GM19351 (cell line): ENCODE data around the gene P3H2.
A peak's percentile ranks its signal among the peaks of the same experiment; 100 is the strongest.
"Not testable (repeated sequence)": the region's sequence is repeated elsewhere in the genome, so short reads cannot be mapped to it uniquely, and the experiment has no call there.

Source experiments
- ATAC-seq: cut with Tn5 transposase; IDR thresholded peaks from one replicate; pipeline ENCODE4 v1.9.1; 2021; ENCODE audit warnings: mild to moderate bottlenecking, moderate library complexity; ENCODE audit not compliant: unreplicated experiment

Gene P3H2

DNA sequence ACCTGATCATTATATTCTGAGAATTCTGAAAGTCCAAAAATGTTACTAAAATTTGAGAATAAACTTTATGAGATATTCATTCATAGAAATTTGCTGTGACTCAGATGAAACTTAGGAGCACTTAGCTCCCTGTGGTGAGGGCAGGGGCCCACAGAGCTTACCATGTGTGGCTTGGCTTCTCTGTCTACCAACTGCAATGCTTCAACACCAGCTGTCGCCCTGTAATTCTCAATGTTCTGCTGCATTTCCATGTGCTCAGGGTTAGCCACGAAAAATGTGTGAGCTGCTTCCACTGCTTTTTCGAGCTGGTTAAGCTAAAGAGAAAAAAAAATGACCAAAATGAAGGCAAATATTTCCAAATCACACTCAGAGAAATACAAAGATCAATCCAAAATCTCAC lies 125.6 kb downstream of the P3H2 start:
- no peak for ATAC-seq

DNA sequence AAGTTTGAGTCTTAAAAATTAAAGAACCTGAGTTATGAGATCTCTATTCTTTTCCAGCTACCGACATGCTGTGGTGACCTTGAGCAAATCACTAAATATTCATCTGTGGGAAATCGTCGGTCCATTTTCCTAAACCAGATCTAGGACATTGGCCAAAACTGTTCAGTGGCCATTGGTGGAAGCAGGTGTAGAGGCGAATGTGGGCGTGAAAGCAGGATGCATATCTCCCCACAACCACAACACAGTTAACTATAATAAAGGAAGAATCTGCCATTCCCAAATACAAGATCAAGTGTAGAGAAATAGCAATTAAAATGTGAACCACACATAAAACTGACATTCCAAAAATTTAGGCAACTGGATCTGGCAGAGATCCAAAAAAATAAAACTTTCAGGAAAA lies 129.9 kb downstream of the P3H2 start:
- ATAC-seq = no peak

DNA sequence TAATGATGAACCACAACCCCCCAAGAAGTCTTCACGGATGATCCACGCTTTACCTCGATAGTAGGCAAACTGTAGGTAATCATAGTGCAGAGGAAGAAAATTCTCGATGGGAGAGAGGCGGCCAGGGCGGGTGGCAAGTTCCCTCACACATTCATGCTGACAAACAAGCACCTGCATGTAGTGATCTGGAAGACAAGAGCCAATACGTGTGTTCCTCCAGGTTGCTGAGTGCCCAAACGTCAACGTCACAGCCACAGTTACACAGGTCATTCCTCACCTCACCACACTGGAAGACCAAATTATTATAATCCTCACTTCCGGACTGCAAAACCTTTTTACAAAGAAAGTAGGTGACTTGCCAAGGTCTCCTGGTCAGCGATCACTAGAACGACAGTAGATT lies 131.8 kb downstream of the P3H2 start:
- ATAC-seq = no peak

DNA sequence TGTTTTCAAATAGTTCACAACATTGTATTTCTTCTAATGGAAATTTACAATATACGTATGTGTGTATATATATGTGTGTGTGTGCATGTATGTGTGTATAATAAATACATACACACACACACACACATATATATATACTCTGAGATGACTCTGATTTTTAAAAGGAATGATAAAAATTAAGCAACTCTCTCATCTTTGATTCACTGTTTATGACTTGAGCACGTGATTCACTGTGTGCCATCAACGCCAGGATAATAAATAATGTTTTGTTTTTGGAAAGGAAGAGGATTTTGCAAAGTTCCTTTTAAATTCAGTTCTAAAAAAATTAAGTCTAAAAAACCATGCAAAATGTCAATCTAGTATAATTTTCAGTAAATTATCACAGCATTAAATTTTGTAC lies 132.4 kb downstream of the P3H2 start:
- ATAC-seq = no peak

DNA sequence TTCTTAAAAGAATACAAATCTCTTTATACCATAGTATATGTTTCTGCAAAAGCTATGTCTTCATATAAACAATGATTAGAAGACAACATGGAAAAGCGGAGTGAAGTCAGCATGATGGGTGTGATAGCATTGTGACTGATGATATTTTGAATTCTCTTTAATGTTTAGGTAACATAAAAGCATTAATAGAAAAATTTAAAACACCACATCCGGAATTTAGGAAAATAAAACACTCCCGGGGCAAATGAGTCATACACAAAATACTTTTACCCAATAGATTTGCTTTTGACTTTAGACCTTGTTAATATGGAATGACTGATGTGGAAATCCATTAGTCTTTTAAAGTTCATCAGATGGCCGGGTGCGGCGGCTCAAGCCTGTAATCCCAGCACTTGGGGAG lies 134.7 kb downstream of the P3H2 start:
- ATAC-seq = no peak

DNA sequence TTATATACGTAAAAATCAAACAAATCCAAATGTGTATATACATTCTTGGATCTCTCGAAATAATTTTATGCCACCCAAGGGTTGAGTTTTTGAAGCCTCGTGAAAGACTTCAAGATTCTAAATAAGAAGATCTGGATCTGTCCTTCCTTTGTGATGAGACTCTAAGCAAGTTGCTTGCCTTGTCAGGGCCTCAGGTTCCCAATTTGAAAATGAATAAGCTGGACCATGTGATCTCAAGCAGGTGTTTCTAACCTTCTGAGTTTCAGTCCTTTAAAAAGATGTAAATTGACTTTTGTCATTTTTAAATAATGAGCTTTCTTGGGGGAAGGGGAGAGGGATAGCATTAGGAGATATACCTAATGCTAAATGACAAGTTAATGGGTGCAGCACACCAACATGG lies 137.1 kb downstream of the P3H2 start:
- no peak for ATAC-seq

DNA sequence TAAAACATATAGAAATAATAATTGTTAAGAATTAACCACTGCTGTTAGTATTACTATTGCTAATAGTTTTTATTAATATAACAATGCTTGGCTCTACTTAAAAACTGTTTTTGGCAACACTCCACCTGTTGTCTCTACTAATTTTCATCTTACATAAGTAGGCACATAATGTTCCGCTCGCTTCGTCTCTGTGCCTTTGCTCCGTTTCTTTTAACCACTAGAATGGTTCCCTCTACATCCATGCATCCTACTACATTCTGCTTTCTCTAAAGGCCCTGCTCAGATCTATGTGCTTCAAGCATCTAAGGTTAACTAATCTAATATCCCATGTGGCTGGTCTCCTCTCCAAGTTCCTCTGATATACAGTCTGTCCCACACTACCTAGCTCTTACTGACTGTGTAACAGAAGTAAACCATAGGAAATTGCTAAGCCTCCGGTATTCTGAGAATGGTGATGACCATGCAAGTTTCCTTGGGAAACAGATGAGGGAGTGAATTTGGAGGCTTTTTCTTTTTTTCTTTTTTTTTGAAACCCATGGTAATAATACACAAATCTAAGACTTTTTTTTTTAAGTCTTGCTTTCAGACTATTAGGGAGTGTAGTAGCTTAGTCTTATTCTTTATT lies 138.3 kb downstream of the P3H2 start:
- no peak for ATAC-seq

DNA sequence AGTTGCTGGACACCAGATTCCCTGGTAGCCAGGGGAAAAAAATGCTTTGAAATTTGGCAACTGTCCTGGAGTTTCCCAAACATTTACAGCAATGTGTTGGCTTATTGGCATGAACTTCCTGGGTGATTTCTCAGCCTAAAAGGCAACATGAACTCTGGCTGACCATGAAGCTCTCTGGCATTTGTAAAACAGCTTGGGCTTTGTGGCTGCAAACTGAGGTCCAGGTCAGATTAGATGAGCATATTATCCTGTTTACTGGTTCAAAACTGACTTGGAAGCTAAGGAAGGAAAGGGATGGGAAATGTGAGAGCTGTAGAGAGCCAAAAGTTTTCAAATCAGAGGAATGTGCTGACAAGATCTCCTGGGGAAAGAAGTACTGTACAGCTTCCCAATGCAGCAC lies 139.0 kb downstream of the P3H2 start:
- no peak for ATAC-seq

DNA sequence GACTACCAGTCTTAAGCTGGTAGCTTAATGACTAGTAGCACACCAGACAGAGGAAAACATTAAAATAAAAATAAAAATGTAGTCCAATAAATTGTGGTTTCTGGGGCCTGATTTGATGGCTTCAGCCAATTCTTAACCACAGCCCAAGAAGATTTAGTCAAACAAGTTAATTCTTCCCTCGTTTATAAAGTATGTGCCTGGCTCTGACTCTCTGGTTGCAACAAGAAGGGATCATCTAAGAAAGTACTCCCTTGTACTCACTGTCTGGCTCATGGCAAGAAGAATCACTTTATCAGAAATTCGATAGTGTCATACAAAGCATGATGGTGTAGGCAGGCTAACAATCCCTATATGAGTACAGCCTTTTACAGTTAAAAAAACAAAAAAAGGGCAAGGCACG lies 141.9 kb downstream of the P3H2 start:
- ATAC-seq = no peak

DNA sequence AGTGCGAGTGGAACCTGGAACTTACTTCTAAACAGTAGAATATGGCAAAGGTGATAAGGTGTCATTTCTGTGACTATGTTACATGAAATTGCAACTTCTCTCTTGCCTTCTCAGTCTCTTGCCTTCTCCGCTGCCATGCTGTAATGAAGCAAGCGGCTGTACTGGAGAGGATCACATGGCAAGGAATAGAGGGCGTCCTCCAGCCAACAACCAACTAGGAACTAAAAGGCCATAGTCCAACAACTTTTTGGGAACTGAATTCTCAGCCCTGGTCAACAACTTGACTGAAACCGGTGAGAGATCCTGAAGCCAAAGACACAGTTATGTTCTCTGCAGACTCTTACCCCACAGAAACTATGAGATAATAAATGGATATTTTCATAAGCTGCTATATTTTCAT lies 143.5 kb downstream of the P3H2 start:
- ATAC-seq = no peak

DNA sequence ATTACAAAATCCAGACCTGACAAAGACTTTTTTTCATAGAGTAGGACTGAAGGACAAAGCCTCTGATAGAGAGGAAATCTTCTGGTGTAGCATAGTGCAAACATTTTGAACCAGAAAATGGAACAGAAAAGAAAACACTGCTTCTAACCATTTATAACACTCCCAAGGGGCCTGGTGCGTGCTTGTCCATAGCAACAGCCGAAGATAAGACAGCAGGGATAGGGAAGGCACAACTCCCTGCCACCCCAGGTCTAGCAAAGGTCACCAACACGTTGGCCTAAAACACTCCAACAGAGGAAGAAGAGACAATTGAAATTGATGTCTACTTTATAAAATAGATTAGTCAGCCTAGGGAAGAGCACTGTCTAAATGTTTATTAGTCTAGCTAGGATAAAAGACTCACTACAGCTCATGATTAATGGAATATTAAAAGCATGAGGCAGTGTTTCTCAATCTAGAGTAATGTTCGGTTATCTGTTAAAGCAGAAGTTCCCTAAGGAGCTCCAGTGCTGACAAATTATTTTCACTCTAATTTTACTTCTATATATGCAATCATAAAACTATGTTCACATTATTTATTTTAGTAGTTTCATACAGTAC lies 145.2 kb downstream of the P3H2 start:
- ATAC-seq = no peak

DNA sequence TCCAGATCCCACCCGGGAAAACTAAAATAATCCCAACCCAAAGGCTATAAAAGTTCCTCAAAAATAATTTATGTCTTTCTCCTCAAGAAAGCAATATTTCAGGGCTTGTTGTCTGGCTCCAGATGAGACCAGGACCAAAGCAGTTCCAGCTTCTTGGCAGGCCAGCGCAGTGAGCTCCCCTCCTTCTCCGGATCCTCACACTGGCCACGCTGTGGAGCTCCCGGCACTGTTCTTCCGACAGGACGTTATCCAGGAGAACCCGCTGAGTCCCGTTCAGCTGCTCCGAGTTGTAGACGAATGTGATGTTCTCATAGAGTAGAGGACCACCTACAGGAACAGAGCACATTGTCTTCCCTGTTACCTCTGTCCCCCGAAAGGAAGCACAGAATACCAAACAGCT lies 146.3 kb downstream of the P3H2 start:
- no peak for ATAC-seq

DNA sequence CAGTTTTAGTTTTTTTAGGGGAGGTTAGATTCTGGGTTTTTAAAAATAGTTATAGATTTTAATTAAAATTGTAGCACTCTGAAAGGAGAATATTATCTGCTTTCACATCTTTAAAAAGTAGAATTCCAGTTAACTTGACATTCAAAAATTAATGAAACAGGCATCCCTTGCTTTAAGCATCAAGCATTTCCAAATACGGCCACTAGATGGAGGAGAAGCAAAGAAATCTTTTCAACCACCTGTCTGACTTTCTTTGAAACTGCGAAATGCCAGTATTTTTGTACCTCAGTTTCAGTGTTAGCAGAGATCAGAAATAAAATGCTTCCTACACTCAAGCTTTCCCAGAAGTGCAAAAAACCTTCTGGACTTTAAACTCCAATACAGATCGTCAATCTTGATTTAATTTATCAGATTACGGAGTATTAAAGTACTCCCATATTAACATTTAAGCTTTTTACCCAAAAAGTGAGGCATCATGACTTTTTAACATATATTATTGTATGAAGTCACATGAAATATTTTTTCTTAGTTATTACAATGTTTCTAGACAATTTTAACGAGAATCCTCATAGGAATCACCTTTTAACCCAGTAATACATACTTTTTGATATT lies 153.3 kb downstream of the P3H2 start:
- peak; percentile 76 for ATAC-seq

DNA sequence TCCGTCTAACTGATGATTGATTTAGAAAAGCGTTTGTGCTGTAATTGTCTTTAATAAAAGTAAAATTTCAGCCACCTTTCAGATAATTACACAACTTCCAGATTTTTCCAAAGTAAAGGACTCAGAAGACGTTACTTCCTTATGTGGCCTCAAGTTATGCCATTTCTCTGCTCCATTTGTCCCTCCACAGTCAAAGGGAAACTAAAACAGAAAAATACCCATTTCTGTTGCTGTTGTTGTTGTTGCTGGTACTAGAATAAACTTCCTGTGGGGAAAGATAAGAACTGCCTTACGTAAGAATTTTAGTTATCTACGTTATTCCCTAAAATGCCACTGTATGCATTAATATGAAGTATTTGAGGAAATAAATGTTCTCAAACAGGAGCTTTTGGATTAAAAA lies 153.9 kb downstream of the P3H2 start:
- no peak for ATAC-seq

DNA sequence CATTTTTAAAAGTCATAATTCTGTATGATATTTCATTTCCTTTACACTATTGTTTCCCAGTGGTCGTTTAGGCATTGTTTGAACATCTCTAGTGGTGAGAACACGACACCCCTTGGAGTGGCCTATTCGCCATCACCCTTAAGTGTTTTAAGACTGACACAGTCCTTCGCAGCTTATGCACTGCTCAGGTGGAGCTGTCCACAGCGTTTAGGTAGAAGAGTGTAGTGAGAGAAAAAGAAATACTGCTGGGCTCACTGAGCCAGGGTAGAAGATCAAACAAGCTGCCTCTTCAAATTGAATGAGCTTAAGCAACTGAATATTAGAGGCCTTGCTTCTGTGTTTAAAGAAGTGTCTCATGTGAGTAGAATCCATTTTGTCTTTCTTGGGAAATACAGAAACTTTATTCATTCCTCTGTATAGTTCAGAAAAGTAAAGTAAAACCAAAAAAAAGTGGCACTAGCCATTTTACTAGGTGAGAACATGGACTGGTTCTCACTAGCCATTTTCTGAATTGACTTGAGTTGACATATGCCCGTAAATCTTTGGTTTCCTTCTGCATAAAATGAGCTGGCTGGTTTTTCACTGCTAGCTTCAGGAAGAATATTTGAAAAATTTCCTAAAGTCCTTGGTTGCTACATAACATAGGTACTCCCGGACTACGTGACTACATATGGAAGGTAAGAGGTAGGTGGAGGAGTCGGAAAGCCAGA lies 155.9 kb downstream of the P3H2 start:
- no peak for ATAC-seq

DNA sequence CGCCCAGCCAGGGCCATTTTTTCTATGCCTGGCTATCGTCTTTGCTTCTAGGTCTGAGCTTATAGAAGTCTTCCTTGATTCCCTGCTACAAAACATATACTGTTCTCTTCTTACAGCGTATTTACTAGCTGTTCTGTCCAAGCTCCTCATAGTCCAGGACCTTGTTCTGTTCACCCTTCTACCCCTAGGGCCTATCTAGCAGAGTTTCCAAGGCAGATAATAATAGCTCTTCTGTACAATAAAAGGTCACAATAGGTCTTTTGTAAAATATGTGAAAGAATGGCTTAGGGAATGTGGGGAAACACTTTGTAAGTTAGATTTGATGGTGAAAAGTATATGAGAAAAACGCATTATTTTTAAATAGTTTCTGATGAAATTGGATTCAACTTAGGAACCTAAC lies 158.2 kb downstream of the P3H2 start:
- ATAC-seq = no peak

DNA sequence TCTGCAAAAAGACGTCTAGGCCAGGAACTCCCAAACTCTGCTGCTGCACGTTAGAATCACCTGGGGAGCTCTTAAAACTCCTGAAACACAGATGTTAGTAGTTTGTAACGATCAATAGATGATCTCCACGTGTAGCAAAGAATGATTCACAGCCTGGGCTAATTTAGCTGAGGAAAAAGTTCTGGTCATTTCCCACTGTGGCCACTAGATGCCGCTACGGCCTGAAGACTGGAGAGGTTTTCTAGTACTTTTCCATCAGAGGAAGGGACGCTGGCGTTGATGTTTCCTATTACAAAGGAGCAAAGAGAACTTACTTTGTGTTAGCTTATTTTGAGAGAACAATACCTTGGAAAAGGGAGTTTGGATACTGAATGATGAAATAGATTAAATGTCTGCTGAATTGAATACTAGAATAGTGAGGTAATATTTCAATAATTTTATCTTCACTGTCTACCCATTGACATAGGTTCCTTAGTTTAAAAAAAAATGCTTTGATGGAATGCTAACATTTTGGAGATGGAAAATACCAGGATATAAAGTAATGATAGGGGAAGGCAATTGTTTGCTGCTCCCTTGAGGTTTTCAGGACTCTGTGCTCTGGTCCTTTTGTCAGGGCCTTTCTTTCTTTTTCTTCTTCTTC lies 159.1 kb downstream of the P3H2 start:
- peak; percentile 75 for ATAC-seq

DNA sequence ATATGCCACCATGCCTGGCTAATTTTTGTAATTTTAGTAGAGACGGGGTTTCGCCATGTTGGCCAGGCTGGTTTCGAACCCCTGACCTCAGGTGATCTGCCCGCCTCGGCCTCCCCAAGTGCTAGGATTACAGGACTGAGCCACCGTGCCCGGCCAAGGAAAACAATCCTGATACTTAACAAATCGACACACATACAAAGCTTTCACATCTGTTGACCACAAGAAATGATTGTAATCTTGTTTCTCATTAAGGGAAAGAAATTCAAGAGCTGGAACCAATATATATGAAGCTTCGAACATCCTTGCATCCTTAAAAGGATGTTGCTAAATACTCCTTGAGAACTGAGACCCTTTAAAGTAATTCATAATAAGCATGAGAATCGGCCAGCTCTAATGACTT lies 159.6 kb downstream of the P3H2 start:
- not testable (repeated sequence) for ATAC-seq

DNA sequence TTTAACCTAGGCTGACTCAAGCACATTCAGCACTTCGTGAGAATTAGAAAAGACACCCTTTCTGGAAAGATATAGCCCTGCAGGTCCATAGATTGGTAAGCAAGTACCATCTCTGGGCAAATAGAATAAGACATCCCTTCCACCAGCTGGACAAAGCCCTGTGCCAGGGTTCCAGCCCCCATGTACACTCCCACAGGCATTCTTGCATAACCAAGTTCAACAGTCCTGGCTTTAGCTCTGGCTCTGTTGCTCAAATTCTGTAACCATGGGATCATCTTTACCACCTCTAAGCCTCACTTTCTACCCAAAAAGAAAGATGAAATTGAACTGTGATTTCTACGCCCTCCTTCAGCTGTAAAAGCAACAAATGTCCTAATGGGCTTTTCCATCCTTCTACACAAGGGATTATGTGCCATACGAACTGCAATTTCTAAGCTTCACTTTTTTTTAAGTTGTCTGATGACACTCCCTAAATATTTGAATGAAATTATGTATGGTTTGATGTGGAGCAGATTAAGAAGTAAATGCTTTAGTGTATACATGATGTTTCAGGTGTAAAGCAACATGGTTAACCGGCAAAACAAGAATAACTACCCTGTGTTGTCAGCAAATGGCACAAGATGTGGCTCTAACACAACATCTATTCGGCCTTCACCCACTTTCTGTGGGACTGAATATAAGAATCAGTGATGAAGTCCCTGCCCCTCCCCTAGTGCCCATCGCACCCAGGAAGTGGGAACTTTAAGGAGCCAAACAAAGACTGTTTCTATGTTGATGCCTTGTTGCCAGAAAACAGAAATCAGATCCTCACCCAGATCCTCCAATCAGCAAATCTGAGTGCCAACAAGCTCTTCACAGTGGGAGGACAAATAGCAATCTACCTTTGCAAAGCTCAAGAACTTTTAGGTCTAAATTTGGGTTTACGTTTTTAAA lies 165.7 kb downstream of the P3H2 start:
- ATAC-seq = no peak

DNA sequence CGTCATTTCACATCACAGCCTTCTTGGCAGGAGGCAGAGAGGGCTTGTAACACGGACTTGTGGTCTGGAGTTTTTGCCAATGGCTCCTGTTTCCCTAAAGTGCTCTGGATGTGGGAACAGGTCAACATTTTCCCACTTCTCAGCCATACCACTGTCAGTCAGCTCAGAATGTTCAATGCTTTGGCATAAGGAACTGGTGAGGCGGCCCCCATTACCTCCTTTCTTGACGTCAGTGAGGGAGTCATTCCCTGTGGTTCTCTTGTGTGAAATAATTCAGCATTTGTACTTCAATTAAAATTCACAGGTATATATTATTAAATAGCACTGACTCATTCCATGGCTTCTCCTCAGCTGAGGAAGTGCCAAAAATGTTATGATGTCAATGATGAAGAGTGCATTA lies 167.1 kb downstream of the P3H2 start:
- no peak for ATAC-seq

DNA sequence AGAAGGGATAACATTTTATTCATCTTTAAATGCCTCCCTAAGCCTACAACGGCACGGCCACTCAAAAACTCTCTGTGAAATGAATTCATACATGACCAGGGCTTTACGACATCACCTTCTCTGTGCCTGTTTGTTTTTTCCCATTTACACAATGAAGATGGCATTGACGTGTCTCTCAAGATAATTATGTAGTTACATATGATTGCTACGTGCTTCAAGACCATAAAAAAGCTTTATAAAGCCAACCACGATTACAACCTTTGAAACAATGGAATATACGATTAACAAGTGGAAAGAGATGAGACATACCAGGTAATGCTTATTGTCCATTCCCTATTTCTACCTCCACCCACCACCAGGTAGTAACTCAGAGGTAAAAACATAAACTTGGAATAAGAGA lies 168.4 kb downstream of the P3H2 start:
- no peak for ATAC-seq
